Measurements from ENCODE around the gene C22orf42. TPM values are rescaled to one million over a fixed set of nuclear protein-coding genes. Genes with fewer than 3 reads are reported as not detected.
"Not testable (repeated sequence)": the region's sequence is repeated elsewhere in the genome, so short reads cannot be mapped to it uniquely, and the experiment has no call there.

Gene C22orf42
- total RNA-seq, 1 donor from 2014 or later: not detected

- H3K36me3 ChIP-seq; H3K4me3 ChIP-seq; H3K9me3 ChIP-seq; H3K27me3 ChIP-seq; H3K4me1 ChIP-seq; intact Hi-C loops (cut with DNase I); H3K27ac ChIP-seq: not testable (repeated sequence)
- DNase-seq (ENCODE audit: extremely low spot score in 2 of 2): peak; percentile 32 to 79
Measured at GRCh38 chr22:32191021-32191420, 31.9 kb upstream of the C22orf42 start.

GRCh38 chr22:32185821-32186220 lies 26.7 kb upstream of the C22orf42 start:
- DNase-seq (ENCODE audit: extremely low spot score in 2 of 2): peak in 1 of 2 donors; percentile 85
- H3K36me3 ChIP-seq: no peaks in the 10 kb centered on the region
- no peak overlapping the region for H3K4me3 ChIP-seq
- TF ChIP-seq POLR2AphosphoS5 (IDR thresholded peaks at IDR 0.05; ENCODE audit: insufficient read depth in 1 of 2, low read depth in 1 of 2) (no peak), POLR2A (IDR thresholded peaks at IDR 0.05) (no peak)
- TF ChIP-seq, protein P1, sequence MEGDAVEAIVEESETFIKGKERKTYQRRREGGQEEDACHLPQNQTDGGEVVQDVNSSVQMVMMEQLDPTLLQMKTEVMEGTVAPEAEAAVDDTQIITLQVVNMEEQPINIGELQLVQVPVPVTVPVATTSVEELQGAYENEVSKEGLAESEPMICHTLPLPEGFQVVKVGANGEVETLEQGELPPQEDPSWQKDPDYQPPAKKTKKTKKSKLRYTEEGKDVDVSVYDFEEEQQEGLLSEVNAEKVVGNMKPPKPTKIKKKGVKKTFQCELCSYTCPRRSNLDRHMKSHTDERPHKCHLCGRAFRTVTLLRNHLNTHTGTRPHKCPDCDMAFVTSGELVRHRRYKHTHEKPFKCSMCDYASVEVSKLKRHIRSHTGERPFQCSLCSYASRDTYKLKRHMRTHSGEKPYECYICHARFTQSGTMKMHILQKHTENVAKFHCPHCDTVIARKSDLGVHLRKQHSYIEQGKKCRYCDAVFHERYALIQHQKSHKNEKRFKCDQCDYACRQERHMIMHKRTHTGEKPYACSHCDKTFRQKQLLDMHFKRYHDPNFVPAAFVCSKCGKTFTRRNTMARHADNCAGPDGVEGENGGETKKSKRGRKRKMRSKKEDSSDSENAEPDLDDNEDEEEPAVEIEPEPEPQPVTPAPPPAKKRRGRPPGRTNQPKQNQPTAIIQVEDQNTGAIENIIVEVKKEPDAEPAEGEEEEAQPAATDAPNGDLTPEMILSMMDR (IDR thresholded peaks at IDR 0.05): no peak
- no peaks in the 10 kb centered on the region for H3K27me3 ChIP-seq
- no peaks in the 10 kb centered on the region for H3K9me3 ChIP-seq
- intact Hi-C loops (cut with DNase I): no loop called here
- H3K4me1 ChIP-seq: no peaks in the 10 kb centered on the region
- H3K27ac ChIP-seq: no peak overlapping the region

DNA sequence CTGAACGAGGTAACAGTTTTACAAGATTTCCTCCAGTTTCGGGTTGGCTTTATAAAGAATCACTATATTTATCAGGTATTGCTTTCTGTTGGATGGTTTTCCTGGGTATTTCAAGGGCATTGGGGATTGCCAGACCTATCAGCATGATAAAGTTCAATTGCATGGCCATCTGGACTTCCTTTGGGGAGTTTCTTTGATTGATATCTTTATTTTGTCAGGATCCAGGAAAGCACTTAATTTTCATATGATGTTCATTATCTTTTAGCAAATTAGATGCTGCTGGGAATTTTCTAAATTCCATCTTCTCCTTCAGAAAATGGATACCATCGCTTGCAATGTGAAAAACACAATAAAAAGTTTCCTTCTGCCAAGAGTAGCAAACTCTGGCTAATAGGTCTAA lies 24.5 kb upstream of the C22orf42 start:
- no peak overlapping the region for H3K27ac ChIP-seq
- H3K4me1 ChIP-seq: no peaks in the 10 kb centered on the region
- intact Hi-C loops (cut with DNase I): no loop called here
- H3K9me3 ChIP-seq: no peaks in the 10 kb centered on the region
- TF ChIP-seq, protein P1 (IDR thresholded peaks at IDR 0.05): no peak
- TF ChIP-seq POLR2AphosphoS5 (IDR thresholded peaks at IDR 0.05; ENCODE audit: insufficient read depth in 1 of 2, low read depth in 1 of 2) (no peak), POLR2A (IDR thresholded peaks at IDR 0.05) (no peak)
- no peak overlapping the region for H3K4me3 ChIP-seq
- no peak for DNase-seq (ENCODE audit: extremely low spot score in 2 of 2)
- H3K36me3 ChIP-seq: no peaks in the 10 kb centered on the region
- H3K27me3 ChIP-seq: no peaks in the 10 kb centered on the region

- H3K4me3 ChIP-seq: no peak overlapping the region
- intact Hi-C loops (cut with DNase I): no loop called here
- H3K27me3 ChIP-seq: no peaks in the 10 kb centered on the region
- H3K36me3 ChIP-seq: no peaks in the 10 kb centered on the region
- H3K27ac ChIP-seq: no peak overlapping the region
- no peak for DNase-seq (ENCODE audit: extremely low spot score in 2 of 2)
- H3K9me3 ChIP-seq: no peaks in the 10 kb centered on the region
- TF ChIP-seq, protein P1 (IDR thresholded peaks at IDR 0.05): no peak
- no peak for TF ChIP-seq POLR2AphosphoS5 (IDR thresholded peaks at IDR 0.05; ENCODE audit: insufficient read depth in 1 of 2, low read depth in 1 of 2)
- TF ChIP-seq POLR2A (IDR thresholded peaks at IDR 0.05): no peak
- no peaks in the 10 kb centered on the region for H3K4me1 ChIP-seq
Measured at GRCh38 chr22:32181043-32181442, 21.9 kb upstream of the C22orf42 start.

GRCh38 chr22:32177221-32177765 lies 18.2 kb upstream of the C22orf42 start:
- Histone ChIP-seq H3K27ac (no peak overlapping the region), H3K36me3 (no peaks in the 10 kb centered on the region), H3K4me3 (no peak overlapping the region), H3K27me3 (no peaks in the 10 kb centered on the region), H3K9me3 (no peaks in the 10 kb centered on the region), H3K4me1 (no peaks in the 10 kb centered on the region)
- TF ChIP-seq POLR2A (IDR thresholded peaks at IDR 0.05): no peak
- no peak for TF ChIP-seq POLR2AphosphoS5 (IDR thresholded peaks at IDR 0.05; ENCODE audit: insufficient read depth in 1 of 2, low read depth in 1 of 2)
- TF ChIP-seq, protein P1 (IDR thresholded peaks at IDR 0.05): no peak
- DNase-seq (ENCODE audit: extremely low spot score in 2 of 2): no peak
- intact Hi-C loops (cut with DNase I): no loop called here
